ENCODE results near the gene HIF3A. TPM values are rescaled to one million over a fixed set of nuclear protein-coding genes. Genes with fewer than 3 reads are reported as not detected.
"Not testable (repeated sequence)": the region's sequence is repeated elsewhere in the genome, so short reads cannot be mapped to it uniquely, and the experiment has no call there.

The HIF3A gene
- total RNA-seq, 1 experiment from 2014 or later, result not detected

- H3K9me3 Mint-ChIP-seq (ENCODE audit: unreplicated experiment), result peaks cover 19% of the 10 kb centered on the region
- peaks cover 7% of the 10 kb centered on the region for H3K36me3 Mint-ChIP-seq (ENCODE audit: insufficient read depth, unreplicated experiment)
- DNase-seq (ENCODE audit: unreplicated experiment), result no peak
- no peak overlapping the region for H3K27ac Mint-ChIP-seq (ENCODE audit: low read depth, unreplicated experiment)
- H3K27me3 Mint-ChIP-seq (ENCODE audit: insufficient read depth, unreplicated experiment), result no peaks in the 10 kb centered on the region
- POLR2A ChIA-PET, result interaction anchor here (0.8 kb wide), 1 partner anchor 9 kb away, joined by 3 read pairs; no protein-coding TSS in a partner anchor
- no TSS peak for BruUV-seq (replicated peaks)
- H3K4me3 Mint-ChIP-seq (ENCODE audit: unreplicated experiment), result no peak overlapping the region
- peaks cover 12% of the 10 kb centered on the region for H3K4me1 Mint-ChIP-seq (ENCODE audit: insufficient read depth, unreplicated experiment)
- TF ChIP-seq, protein P1, sequence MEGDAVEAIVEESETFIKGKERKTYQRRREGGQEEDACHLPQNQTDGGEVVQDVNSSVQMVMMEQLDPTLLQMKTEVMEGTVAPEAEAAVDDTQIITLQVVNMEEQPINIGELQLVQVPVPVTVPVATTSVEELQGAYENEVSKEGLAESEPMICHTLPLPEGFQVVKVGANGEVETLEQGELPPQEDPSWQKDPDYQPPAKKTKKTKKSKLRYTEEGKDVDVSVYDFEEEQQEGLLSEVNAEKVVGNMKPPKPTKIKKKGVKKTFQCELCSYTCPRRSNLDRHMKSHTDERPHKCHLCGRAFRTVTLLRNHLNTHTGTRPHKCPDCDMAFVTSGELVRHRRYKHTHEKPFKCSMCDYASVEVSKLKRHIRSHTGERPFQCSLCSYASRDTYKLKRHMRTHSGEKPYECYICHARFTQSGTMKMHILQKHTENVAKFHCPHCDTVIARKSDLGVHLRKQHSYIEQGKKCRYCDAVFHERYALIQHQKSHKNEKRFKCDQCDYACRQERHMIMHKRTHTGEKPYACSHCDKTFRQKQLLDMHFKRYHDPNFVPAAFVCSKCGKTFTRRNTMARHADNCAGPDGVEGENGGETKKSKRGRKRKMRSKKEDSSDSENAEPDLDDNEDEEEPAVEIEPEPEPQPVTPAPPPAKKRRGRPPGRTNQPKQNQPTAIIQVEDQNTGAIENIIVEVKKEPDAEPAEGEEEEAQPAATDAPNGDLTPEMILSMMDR (IDR thresholded peaks at IDR 0.05; ENCODE audit: unreplicated experiment), result no peak
- intact Hi-C loops (cut with micrococcal nuclease), result no loop called here
- CTCF ChIA-PET, result no interaction called here
Observed at GRCh38 chr19:46306501-46306900, 9.7 kb downstream of the HIF3A start.

GRCh38 chr19:46308510-46308909 lies 11.7 kb downstream of the HIF3A start:
- H3K27ac Mint-ChIP-seq (ENCODE audit: low read depth, unreplicated experiment), result no peak overlapping the region

DNA sequence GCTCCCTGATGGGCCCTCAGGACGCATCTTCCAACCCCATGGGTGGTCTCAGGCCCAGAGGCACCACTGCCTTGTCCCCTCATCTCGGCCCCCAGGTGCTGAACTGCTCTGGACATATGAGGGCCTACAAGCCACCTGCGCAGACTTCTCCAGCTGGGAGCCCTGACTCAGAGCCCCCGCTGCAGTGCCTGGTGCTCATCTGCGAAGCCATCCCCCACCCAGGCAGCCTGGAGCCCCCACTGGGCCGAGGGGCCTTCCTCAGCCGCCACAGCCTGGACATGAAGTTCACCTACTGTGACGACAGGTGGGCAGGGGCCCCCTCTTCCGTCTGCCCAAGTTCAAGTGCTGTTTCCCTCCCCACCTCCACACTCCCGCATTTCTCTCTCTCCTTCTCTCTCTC lies 12.2 kb downstream of the HIF3A start:
- DNase-seq (ENCODE audit: unreplicated experiment), result no peak
- Mint-ChIP-seq H3K4me1 (ENCODE audit: insufficient read depth, unreplicated experiment) (peaks cover 6% of the 10 kb centered on the region), H3K9me3 (ENCODE audit: unreplicated experiment) (peaks cover 19% of the 10 kb centered on the region), H3K4me3 (ENCODE audit: unreplicated experiment) (no peak overlapping the region), H3K36me3 (ENCODE audit: insufficient read depth, unreplicated experiment) (peaks cover 7% of the 10 kb centered on the region), H3K27me3 (ENCODE audit: insufficient read depth, unreplicated experiment) (no peaks in the 10 kb centered on the region), H3K27ac (ENCODE audit: low read depth, unreplicated experiment) (no peak overlapping the region)
- intact Hi-C loops (cut with micrococcal nuclease), result no loop called here
- no TSS peak for BruUV-seq (replicated peaks)
- ChIA-PET CTCF (interaction anchor here (0.5 kb wide), 1 partner anchor 43 kb away, joined by 4 read pairs; no protein-coding TSS in a partner anchor), POLR2A (interaction anchor here (0.7 to 1.3 kb wide), 2 partner anchors 12 to 300 kb away, joined by 3 read pairs; no protein-coding TSS in a partner anchor)
- TF ChIP-seq, protein P1 (IDR thresholded peaks at IDR 0.05; ENCODE audit: unreplicated experiment), result no peak

More at GRCh38 chr19:46308510-46308909, 11.7 kb downstream of the HIF3A start:
- TF ChIP-seq, protein P1 (IDR thresholded peaks at IDR 0.05; ENCODE audit: unreplicated experiment), result no peak
- peaks cover 6% of the 10 kb centered on the region for H3K4me1 Mint-ChIP-seq (ENCODE audit: insufficient read depth, unreplicated experiment)
- no TSS peak for BruUV-seq (replicated peaks)
- H3K9me3 Mint-ChIP-seq (ENCODE audit: unreplicated experiment), result peaks cover 19% of the 10 kb centered on the region
- intact Hi-C loops (cut with micrococcal nuclease), result no loop called here
- H3K4me3 Mint-ChIP-seq (ENCODE audit: unreplicated experiment), result no peak overlapping the region
- DNase-seq (ENCODE audit: unreplicated experiment), result no peak
- H3K36me3 Mint-ChIP-seq (ENCODE audit: insufficient read depth, unreplicated experiment), result peaks cover 7% of the 10 kb centered on the region
- ChIA-PET CTCF (interaction anchor here (0.5 kb wide), 1 partner anchor 43 kb away, joined by 4 read pairs; no protein-coding TSS in a partner anchor), POLR2A (interaction anchor here (1.3 kb wide), 1 partner anchor 11 kb away, joined by 3 read pairs; no protein-coding TSS in a partner anchor)
- no peaks in the 10 kb centered on the region for H3K27me3 Mint-ChIP-seq (ENCODE audit: insufficient read depth, unreplicated experiment)

- no TSS peak for BruUV-seq (replicated peaks)
- peaks cover 7% of the 10 kb centered on the region for H3K36me3 Mint-ChIP-seq (ENCODE audit: insufficient read depth, unreplicated experiment)
- no peak overlapping the region for H3K27ac Mint-ChIP-seq (ENCODE audit: low read depth, unreplicated experiment)
- peaks cover 5% of the 10 kb centered on the region for H3K9me3 Mint-ChIP-seq (ENCODE audit: unreplicated experiment)
- DNase-seq (ENCODE audit: unreplicated experiment), result no peak
- CTCF ChIA-PET, result no interaction called here
- H3K4me1 Mint-ChIP-seq (ENCODE audit: insufficient read depth, unreplicated experiment), result no peaks in the 10 kb centered on the region
- H3K27me3 Mint-ChIP-seq (ENCODE audit: insufficient read depth, unreplicated experiment), result no peaks in the 10 kb centered on the region
- TF ChIP-seq, protein P1 (IDR thresholded peaks at IDR 0.05; ENCODE audit: unreplicated experiment), result no peak
- no peak overlapping the region for H3K4me3 Mint-ChIP-seq (ENCODE audit: unreplicated experiment)
- POLR2A ChIA-PET, result interaction anchor here (0.9 kb wide), 1 partner anchor 10 kb away, joined by 3 read pairs; no protein-coding TSS in a partner anchor
- intact Hi-C loops (cut with micrococcal nuclease), result no loop called here
Observed at GRCh38 chr19:46311444-46311843, 14.6 kb downstream of the HIF3A start.

GRCh38 chr19:46313540-46314469 lies 17.0 kb downstream of the HIF3A start:
- H3K4me3 Mint-ChIP-seq (ENCODE audit: unreplicated experiment); H3K36me3 Mint-ChIP-seq (ENCODE audit: insufficient read depth, unreplicated experiment); BruUV-seq (replicated peaks); H3K27ac Mint-ChIP-seq (ENCODE audit: low read depth, unreplicated experiment); H3K9me3 Mint-ChIP-seq (ENCODE audit: unreplicated experiment); intact Hi-C loops (cut with micrococcal nuclease); H3K4me1 Mint-ChIP-seq (ENCODE audit: insufficient read depth, unreplicated experiment); H3K27me3 Mint-ChIP-seq (ENCODE audit: insufficient read depth, unreplicated experiment): not testable (repeated sequence)
- ChIA-PET CTCF (interaction anchor here (0.7 kb wide), 1 partner anchor 46 kb away, joined by 4 read pairs; no protein-coding TSS in a partner anchor), POLR2A (interaction anchor here (0.6 to 1.5 kb wide), 3 partner anchors 13 to 46 kb away, joined by 4 to 5 read pairs (median 4); partner anchors contain the start of gene PPP5C)
- peak; percentile 59 for DNase-seq (ENCODE audit: unreplicated experiment)

Data from MCF 10A (cell line).